Measurements from ENCODE around the gene CDKN2B.

DNA sequence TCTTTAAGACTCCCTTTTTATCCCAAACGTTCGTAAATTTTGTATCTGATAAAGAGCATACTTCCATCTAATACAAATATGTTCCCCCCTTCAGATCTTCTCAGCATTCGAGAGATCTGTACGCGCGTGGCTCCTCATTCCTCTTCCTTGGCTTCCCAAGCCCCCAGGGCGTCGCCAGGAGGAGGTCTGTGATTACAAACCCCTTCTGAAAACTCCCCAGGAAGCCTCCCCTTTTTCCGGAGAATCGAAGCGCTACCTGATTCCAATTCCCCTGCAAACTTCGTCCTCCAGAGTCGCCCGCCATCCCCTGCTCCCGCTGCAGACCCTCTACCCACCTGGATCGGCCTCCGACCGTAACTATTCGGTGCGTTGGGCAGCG, 34.8 kb downstream of the CDKN2B start:
- TF ChIP-seq CTCF (IDR thresholded peaks at IDR 0.05), result no peak
- TF ChIP-seq RAD21 (IDR thresholded peaks at IDR 0.05; ENCODE audit: low read length), result no peak
- no peak for TF ChIP-seq POLR2AphosphoS5 (IDR thresholded peaks at IDR 0.05; ENCODE audit: low read depth, low read length)
- TF ChIP-seq USF2 (IDR thresholded peaks at IDR 0.05; ENCODE audit: borderline replicate concordance, low read depth, low read length), result no peak
- no peak for TF ChIP-seq TCF12 (IDR thresholded peaks at IDR 0.05)
- no peak for TF ChIP-seq FOXM1 (IDR thresholded peaks at IDR 0.05; ENCODE audit: low read depth)
- no peak for TF ChIP-seq CHD2 (IDR thresholded peaks at IDR 0.05; ENCODE audit: low read length, partially characterized antibody)
- TF ChIP-seq NFIC (IDR thresholded peaks at IDR 0.05; ENCODE audit: borderline replicate concordance), result no peak
- TF ChIP-seq ELF1 (IDR thresholded peaks at IDR 0.05), result no peak
- TF ChIP-seq FOSL2 (IDR thresholded peaks at IDR 0.05; ENCODE audit: borderline replicate concordance, low read depth), result no peak
- no peak for TF ChIP-seq YY1 (IDR thresholded peaks at IDR 0.05; ENCODE audit: low read depth)
- no peak for TF ChIP-seq EP300 (IDR thresholded peaks at IDR 0.05; ENCODE audit: borderline replicate concordance in 1 of 2, low read depth in 1 of 2, low read length in 1 of 2)

Measured in SK-N-SH (cell line).